HCT116 (cell line): ENCODE measurements around the gene SLC4A7.

ENCODE experiments used
- CBX3 ChIP-seq: IDR thresholded peaks from 2 replicates; pipeline ENCODE4 v1.6.1; 2012; ENCODE audit warnings: low read depth
- RAD21 ChIP-seq: IDR thresholded peaks from 2 replicates; pipeline ENCODE4 v1.6.1; 2012; ENCODE audit warnings: low read depth, mild to moderate bottlenecking
- SIN3A ChIP-seq: IDR thresholded peaks from 2 replicates; pipeline ENCODE4 v1.6.1; 2012; ENCODE audit warnings: low read depth
- TCF7L2 ChIP-seq: IDR thresholded peaks from 2 replicates; pipeline ENCODE4 v1.7.0; 2011; ENCODE audit warnings: borderline replicate concordance, inconsistent platforms; ENCODE audit not compliant: insufficient read depth, insufficient read length; ENCODE audit errors: extremely low read depth
- TF ChIP-seq, protein P1 (sequence below): IDR thresholded peaks from 2 replicates; pipeline ENCODE4 v1.6.1; 2012
- TF ChIP-seq, protein P2 (sequence below), 3 experiments: fragments of 200-600 bp in 1 of 3; sonication (generic) in 1 of 3; IDR thresholded peaks in 2 of 3; conservative IDR thresholded peaks in 1 of 3; 2 replicates each; pipeline ENCODE4 v1.5.1; 2012 to 2017; ENCODE audit warnings: low read depth in 2 of 3, low read length in 2 of 3, antibody characterized with exemption in 1 of 3, borderline replicate concordance in 1 of 3, control low read depth in 1 of 3, mild to moderate bottlenecking in 1 of 3, mixed read lengths in 1 of 3, mixed run types in 1 of 3, moderate library complexity in 1 of 3; ENCODE audit not compliant: insufficient read depth in 1 of 3
- TF ChIP-seq, protein P3 (sequence below): IDR thresholded peaks from 2 replicates; pipeline ENCODE4 v1.6.1; 2012

DNA sequence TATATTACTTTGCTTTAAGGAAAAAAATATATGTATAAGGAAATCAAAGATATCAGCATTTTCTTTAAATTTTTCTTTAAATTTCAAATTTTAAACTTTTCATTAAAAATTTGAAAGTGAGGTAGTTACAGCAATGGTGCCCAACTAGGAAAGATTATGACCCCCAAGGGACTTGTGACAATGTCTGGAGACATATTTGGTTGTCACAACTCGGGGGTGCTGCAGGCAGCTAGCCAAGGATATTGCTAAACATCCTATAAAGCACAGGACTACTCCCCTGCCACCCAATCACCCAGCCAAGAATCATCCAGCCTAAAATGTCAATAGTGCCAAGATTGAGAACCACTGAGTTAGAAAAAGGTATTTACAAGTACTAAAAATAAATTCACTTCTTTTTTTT lies 57.3 kb downstream of the SLC4A7 start:
- TF ChIP-seq, protein P1, sequence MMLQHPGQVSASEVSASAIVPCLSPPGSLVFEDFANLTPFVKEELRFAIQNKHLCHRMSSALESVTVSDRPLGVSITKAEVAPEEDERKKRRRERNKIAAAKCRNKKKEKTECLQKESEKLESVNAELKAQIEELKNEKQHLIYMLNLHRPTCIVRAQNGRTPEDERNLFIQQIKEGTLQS = no peak
- TF ChIP-seq, protein P2, sequence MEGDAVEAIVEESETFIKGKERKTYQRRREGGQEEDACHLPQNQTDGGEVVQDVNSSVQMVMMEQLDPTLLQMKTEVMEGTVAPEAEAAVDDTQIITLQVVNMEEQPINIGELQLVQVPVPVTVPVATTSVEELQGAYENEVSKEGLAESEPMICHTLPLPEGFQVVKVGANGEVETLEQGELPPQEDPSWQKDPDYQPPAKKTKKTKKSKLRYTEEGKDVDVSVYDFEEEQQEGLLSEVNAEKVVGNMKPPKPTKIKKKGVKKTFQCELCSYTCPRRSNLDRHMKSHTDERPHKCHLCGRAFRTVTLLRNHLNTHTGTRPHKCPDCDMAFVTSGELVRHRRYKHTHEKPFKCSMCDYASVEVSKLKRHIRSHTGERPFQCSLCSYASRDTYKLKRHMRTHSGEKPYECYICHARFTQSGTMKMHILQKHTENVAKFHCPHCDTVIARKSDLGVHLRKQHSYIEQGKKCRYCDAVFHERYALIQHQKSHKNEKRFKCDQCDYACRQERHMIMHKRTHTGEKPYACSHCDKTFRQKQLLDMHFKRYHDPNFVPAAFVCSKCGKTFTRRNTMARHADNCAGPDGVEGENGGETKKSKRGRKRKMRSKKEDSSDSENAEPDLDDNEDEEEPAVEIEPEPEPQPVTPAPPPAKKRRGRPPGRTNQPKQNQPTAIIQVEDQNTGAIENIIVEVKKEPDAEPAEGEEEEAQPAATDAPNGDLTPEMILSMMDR (IDR thresholded peaks at IDR 0.05 in 2 of 3, conservative IDR thresholded peaks at IDR 0.05 in 1 of 3; ENCODE audit: borderline replicate concordance in 1 of 3, insufficient read depth in 1 of 3, low read depth in 2 of 3, low read length in 2 of 3) = no peak
- TF ChIP-seq, protein P3, sequence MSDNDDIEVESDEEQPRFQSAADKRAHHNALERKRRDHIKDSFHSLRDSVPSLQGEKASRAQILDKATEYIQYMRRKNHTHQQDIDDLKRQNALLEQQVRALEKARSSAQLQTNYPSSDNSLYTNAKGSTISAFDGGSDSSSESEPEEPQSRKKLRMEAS = no peak
- no peak for TF ChIP-seq TCF7L2
- TF ChIP-seq SIN3A = no peak
- no peak for TF ChIP-seq CBX3
- no peak for TF ChIP-seq RAD21
